PC-3 (cell line): ENCODE data around the gene GTF2F2.

ENCODE experiments used
- EZH2 ChIP-seq: fragments of 300-600 bp; sonication (generic); IDR thresholded peaks from one replicate; pipeline ENCODE4 v1.6.1; 2017; ENCODE audit warnings: antibody characterized with exemption, mild to moderate bottlenecking, low read length; ENCODE audit not compliant: unreplicated experiment
- EZH2phosphoT487 ChIP-seq: fragments of 300-600 bp; sonication (generic); IDR thresholded peaks from 2 replicates; pipeline ENCODE4 v1.6.1; 2018; ENCODE audit warnings: mild to moderate bottlenecking, antibody characterized with exemption, low read length, borderline replicate concordance
- TF ChIP-seq, protein P1 (sequence below): fragments of 300-600 bp; sonication (generic); conservative IDR thresholded peaks from 2 replicates; pipeline ENCODE4 v1.5.1; 2017; ENCODE audit warnings: antibody characterized with exemption, low read depth, mild to moderate bottlenecking, low read length

DNA sequence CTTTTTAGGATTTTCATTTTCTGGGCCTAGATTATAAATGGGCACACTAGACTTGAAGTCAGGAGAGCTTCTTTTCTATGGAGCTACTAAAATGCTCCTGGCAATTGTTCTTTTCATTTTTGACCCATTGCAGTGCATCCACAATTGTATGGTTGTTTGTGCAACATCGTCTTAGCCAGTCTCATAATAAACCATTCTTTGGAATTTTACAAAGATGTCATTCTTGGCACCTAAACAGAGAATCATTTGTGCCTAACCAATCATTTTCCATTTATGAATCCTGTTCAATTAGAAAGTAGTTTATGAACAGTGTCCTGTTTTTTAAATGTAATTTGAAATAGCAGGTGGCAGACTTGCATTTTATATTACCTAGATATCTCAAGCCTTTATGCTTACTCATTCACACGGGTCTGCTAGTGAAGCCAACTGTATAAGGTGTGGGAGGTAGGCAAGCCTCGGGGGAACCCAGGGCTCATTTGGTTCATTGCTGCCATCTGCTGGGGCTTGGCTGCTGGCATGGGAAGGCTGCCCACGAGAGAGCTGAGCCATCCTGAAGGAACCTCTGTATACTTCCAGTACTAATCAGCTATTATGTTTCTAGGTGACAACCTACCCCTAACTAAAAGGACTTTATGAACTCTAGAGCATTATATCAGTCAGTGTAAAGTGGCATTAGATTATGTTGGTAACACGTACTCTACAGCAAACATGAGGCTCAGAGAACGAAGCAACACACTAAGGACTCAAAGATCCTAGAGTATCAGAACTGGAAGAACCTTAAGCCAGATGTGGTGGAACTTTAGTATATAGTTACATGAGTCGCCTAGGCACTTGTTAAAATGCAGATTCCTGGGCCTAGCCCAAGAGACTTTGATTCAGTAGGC lies 160.7 kb downstream of the GTF2F2 start:
- TF ChIP-seq, protein P1, sequence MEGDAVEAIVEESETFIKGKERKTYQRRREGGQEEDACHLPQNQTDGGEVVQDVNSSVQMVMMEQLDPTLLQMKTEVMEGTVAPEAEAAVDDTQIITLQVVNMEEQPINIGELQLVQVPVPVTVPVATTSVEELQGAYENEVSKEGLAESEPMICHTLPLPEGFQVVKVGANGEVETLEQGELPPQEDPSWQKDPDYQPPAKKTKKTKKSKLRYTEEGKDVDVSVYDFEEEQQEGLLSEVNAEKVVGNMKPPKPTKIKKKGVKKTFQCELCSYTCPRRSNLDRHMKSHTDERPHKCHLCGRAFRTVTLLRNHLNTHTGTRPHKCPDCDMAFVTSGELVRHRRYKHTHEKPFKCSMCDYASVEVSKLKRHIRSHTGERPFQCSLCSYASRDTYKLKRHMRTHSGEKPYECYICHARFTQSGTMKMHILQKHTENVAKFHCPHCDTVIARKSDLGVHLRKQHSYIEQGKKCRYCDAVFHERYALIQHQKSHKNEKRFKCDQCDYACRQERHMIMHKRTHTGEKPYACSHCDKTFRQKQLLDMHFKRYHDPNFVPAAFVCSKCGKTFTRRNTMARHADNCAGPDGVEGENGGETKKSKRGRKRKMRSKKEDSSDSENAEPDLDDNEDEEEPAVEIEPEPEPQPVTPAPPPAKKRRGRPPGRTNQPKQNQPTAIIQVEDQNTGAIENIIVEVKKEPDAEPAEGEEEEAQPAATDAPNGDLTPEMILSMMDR: peak; percentile 87
- TF ChIP-seq EZH2phosphoT487: no peak
- TF ChIP-seq EZH2: no peak
